GM12801 (cell line): Measurements from ENCODE around the gene NLRP3.

Experiments
- TF ChIP-seq, protein P1 (sequence below): IDR thresholded peaks from one replicate; pipeline ENCODE4 v1.5.1; 2011; ENCODE audit warnings: control low read depth; ENCODE audit not compliant: insufficient read length; ENCODE audit errors: extremely low read depth

Gene NLRP3

DNA sequence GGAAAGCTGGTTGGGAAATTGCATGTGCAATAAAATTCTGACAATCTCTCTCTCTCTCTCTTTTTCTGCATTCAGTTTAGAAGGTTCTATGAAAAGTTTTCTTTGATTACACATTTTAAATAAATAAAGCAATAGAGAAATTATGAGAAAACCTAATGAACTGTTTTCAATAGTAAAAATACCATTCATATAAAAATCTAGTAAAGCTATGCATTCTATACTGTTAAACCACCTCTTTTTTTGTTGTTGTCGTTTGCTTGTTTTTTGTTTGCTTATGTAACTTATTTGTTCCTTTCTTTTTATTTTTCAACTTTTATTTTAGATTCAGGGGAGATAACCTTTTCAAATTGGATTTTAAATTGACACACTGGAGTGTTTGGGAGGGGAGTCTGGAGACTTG, 56.1 kb downstream of the NLRP3 start:
- TF ChIP-seq, protein P1, sequence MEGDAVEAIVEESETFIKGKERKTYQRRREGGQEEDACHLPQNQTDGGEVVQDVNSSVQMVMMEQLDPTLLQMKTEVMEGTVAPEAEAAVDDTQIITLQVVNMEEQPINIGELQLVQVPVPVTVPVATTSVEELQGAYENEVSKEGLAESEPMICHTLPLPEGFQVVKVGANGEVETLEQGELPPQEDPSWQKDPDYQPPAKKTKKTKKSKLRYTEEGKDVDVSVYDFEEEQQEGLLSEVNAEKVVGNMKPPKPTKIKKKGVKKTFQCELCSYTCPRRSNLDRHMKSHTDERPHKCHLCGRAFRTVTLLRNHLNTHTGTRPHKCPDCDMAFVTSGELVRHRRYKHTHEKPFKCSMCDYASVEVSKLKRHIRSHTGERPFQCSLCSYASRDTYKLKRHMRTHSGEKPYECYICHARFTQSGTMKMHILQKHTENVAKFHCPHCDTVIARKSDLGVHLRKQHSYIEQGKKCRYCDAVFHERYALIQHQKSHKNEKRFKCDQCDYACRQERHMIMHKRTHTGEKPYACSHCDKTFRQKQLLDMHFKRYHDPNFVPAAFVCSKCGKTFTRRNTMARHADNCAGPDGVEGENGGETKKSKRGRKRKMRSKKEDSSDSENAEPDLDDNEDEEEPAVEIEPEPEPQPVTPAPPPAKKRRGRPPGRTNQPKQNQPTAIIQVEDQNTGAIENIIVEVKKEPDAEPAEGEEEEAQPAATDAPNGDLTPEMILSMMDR, result no peak

- TF ChIP-seq, protein P1, result no peak
These were observed 58.4 kb downstream of the NLRP3 start for GRCh38 chr1:247474367-247474766.

DNA sequence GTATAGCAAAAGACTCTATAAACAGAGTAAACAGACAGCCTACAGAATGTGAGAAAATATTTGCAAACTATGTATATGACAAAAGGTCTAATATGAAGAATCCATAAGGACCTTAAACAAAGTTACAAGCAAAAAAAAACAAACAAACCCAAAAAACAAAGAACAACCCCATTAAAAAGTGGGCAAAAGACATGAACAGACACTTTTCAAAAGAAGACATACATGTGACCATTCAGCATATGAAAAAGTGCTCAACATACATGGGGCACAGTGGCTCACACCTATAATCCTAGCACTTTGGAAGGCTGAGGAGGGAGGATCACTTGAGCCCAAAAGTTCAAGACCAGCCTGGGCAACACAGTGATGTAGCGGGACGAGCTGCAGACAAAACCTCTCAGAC, 59.8 kb downstream of the NLRP3 start:
- TF ChIP-seq, protein P1, result no peak

DNA sequence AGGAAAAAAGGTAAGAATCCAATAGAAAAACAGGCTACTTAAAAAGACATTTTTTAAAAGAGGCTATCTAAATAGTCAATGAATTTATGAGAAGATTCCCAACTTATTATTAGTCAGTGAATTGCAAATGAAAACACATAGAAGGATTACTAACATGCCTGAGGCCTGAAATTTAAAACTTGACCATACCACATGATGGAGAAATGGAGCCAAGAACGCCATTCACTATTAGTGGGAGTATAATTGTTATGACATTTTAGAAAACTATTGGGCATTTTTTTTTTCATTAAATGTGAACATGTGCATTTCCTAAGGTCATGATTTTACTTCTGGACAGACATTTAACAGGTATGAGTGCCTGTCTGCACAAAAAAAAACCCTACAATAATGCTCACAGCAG, 66.8 kb downstream of the NLRP3 start:
- TF ChIP-seq, protein P1, result no peak

DNA sequence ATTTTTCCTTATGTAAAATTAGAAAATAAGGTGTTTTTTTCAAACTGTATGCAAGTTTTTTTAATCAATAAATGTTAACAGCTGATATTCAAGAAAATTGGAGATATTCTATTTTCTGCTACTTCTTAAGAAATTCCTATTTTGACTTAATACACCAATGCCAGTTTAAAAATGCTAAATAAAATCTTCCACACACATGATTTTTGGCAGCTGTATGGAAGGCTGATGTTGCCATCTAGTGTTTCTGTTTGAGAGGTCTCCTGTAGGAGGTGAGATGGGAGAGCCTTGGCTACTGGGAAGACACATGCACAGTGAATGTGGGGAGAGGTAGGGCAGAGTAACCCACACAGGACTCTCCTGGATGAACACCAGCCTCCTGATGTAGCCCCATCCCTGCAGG, 71.1 kb downstream of the NLRP3 start:
- TF ChIP-seq, protein P1, result no peak

DNA sequence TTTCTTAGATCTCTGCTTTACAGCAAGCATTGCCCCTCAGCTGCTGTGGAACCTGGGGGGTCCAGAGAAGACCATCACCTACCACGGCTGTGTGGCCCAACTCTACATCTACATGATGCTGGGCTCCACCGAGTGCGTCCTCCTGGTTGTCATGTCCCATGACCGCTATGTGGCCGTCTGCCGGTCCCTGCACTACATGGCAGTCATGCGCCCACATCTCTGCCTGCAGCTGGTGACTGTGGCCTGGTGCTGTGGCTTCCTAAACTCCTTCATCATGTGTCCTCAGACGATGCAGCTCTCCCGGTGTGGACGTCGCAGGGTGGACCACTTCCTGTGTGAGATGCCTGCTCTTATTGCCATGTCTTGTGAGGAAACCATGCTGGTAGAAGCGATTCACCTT, 75.4 kb downstream of the NLRP3 start:
- TF ChIP-seq, protein P1, result no peak

- TF ChIP-seq, protein P1, result no peak
These were observed 77.1 kb downstream of the NLRP3 start for GRCh38 chr1:247493106-247493505.

- TF ChIP-seq, protein P1, result no peak
These were observed 78.8 kb downstream of the NLRP3 start for GRCh38 chr1:247494767-247495166.
